Mucosa of gallbladder (tissue), 1 donor: ENCODE results near the gene GPR153. TPM values are rescaled to one million over a fixed set of nuclear protein-coding genes. Genes with fewer than 3 reads are reported as not detected.

ENCODE experiments used
- DNase-seq: peaks from one replicate; pipeline ENCODE4 v3.0.0-alpha.2; 2020; ENCODE audit warnings: low spot score
- total RNA-seq: library from RNA; stranded (reverse); gene quantifications from one replicate; pipeline ENCODE4 v1.2.1, GENCODE V29; 2021
- donor health status: DM: no; HTN: no; CAD: no.

The GPR153 gene
- total RNA-seq, 1 donor from 2014 or later = 14.8 TPM

- DNase-seq = no peak
Observed at GRCh38 chr1:6269720-6270400, 9.0 kb upstream of the GPR153 start.

GRCh38 chr1:6269296-6269695 is 8.4 kb upstream of the GPR153 start:
- no peak for DNase-seq

DNA sequence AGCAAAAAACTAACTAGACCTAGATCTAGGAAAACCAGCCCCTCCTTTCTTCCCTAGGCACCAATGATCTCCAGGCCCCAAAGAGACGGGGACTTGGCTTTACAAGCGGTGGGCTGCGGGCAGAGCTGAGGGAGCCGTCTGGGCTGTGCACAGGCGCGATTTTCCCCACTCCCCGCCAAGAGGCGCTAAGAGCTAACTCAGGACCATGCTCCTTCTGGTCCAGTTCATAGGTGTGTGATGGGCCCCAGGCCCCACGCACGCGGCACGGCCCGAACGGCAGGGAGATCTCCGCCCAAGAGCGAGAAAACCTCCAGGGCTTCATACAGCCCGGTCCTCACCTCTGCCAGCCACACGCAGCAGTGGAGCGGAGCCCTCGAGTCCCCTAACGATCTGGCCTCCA is 7.5 kb upstream of the GPR153 start:
- no peak for DNase-seq

GRCh38 chr1:6267686-6268322 is 6.9 kb upstream of the GPR153 start:
- no peak for DNase-seq

DNA sequence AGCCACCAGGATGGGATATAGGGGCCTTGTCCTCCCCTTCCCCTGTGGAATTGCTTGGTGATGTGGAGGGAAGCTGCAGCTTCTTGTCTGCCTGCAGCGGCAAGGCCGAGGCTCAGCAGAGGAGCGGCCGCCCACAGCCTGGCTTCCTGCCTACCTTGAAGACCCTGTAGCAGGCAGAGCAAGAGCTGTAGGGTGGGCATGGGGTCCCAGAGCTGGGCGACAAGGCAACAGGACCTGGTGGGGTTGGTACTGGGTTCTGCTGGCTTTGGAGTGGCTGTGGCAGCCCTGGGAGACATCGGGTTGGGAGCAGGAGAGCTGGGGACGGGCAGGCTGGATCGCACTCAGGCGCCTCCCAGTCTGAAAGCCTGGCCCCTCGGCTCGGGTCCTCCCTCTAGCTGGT is 5.7 kb upstream of the GPR153 start:
- no peak for DNase-seq

GRCh38 chr1:6265151-6265550 is 4.3 kb upstream of the GPR153 start:
- DNase-seq = no peak

DNA sequence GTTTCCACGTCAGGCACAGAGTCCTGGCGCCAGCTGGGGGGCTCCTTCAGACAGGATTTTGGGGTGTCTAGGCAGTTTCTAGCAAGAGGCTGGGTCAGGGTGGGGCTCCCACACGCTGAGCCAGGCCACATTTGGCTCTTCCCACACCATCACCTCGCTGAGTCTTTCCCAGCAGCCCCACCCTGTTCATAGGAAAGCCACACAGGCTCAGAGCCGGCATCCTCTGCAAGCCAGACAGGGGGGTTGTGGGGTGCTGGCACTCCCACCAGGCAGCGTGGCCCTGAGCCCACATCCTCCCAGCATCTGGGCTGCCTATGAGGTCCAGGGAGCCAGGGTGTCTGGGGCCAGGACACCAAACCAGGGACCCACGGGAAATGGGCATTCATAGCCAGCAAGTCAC is 2.8 kb upstream of the GPR153 start:
- no peak for DNase-seq

DNA sequence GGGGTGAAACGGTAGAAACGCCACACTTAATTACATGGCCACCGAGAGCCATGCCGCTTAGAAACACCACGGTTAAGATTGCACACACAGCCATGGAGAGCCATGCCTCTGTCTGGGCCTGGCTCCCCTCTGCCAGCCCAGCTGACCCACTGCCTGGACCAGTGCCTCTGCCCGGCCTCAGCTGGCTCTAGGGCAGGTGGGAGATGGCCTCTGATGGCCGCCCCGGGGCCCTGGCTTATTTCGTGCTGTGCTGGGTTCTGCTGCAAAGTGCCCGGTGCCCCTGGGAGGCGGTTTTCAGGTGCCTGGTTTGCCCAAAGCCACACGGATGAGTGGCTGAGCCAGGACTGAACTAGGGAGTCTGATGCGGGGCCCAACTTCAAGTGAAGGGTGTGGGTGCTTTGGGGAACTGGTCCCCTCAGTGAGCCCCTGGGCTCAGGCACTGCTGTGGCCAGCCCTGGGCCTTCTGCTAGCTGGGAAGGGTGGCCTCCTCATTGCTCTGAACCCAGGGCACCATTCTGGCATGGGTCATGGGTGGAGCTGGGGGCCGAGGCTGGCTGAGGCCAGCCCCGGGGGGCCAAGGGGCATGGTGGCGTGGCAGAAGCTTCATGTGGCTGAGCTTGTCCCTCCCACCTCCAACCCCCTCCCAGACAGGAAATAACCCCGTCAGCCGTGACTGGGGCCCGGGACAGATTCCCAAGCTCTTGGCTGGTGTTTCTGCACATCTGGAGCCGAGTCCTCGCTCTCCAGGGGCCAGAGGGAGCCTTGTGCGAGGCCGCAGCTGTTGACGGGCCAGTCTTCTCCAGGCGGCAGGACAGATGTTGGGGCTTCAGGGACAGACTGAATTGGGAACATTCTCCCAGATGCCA is 1.9 kb upstream of the GPR153 start:
- DNase-seq = peak; percentile 55

GRCh38 chr1:6261615-6261995 is 707 bp upstream of the GPR153 start:
- DNase-seq = no peak

GRCh38 chr1:6260433-6260934 is 414 bp downstream of the GPR153 start:
- DNase-seq = no peak

DNA sequence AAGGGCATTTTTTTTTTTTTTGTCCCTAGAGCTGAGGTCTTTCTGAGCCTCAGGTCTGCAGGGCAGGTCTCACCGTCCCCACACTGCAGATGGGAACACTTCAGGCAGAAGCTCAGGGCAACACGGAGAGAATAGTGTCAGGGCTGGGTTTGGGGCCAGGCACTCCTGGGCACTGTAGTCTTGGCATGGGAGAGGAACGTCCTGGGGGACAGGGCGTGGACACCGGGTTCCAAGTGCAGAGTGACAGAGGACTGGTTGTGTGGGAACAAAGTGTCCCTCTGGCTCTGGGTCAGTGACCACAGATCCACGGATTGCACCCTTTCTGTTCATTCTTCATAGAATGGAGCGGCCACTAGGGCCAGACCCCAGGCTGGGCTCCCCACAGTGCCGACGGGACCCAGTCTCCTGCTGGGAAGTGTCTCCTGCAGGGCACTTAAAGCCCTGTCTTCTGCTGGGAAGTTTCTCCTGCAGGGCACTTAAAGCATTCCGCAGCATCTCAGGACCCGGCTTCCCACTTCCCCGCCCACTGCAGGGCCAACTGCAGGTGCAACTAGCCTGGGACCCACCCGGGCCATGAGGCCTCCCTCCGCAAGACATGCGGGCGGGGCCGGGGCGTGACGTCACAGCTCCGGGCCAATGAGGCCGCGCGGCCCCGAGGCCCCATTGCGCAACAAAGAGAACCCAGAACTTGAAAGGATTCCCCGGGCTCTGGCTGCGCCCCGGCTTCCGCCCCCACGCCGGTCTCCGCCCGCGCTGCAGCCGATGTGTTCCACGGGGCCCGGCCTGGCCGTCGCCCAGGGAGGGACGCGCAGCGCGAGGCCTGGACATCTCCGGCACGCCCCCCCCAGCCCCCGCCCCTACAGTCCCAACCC is 1.2 kb downstream of the GPR153 start:
- peak; percentile 83 for DNase-seq

- no peak for DNase-seq
Observed at GRCh38 chr1:6258675-6259074, 2.2 kb downstream of the GPR153 start.

DNA sequence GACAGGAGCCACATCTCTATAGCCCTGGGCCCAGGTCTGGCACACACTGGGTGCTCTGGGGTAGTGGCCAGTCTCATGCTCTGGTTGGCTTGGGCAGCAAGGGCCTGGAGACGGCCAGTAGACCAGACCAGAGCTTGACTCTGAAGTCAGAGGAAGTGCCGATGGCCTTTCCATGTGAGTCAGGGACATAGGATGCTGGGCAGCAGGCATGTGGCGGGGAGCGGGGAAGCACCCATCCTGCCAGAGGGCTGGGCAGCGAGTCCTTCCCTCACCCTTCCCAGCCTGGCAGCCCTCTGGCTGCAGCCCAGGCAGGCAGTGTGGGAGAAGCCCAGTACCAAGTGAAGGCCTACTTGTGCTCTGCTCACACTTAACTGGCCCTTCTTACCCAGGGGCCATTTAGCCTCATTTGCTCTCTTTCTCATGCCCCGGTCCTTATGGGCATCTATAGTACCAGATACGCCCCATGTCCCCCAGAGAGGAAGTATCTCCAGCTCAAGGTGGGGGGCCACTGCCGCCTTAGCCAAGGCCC is 3.3 kb downstream of the GPR153 start:
- no peak for DNase-seq

DNA sequence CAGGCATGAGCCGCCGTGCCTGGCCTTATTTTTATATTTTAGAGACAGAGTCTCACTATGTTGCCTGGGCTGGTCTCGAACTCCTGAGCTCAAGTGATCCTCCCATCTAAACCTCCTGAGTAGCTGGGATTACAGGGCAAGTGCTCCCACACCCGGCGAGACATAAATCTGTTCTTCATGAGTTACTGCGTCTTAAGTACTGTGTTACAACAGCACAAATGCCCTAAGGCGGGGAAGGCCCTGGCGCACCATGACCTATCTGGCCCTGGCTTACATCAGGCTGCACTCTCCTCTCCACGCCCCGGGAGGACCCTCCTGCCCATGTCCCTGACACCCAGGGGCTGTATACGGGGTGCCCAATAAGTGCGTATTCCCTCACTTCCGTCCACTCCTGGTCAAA is 4.3 kb downstream of the GPR153 start:
- no peak for DNase-seq

GRCh38 chr1:6254691-6255090 is 6.2 kb downstream of the GPR153 start:
- no peak for DNase-seq

GRCh38 chr1:6253380-6253779 is 7.5 kb downstream of the GPR153 start:
- DNase-seq = no peak

- DNase-seq = no peak
Observed at GRCh38 chr1:6252374-6252710, 8.6 kb downstream of the GPR153 start.

DNA sequence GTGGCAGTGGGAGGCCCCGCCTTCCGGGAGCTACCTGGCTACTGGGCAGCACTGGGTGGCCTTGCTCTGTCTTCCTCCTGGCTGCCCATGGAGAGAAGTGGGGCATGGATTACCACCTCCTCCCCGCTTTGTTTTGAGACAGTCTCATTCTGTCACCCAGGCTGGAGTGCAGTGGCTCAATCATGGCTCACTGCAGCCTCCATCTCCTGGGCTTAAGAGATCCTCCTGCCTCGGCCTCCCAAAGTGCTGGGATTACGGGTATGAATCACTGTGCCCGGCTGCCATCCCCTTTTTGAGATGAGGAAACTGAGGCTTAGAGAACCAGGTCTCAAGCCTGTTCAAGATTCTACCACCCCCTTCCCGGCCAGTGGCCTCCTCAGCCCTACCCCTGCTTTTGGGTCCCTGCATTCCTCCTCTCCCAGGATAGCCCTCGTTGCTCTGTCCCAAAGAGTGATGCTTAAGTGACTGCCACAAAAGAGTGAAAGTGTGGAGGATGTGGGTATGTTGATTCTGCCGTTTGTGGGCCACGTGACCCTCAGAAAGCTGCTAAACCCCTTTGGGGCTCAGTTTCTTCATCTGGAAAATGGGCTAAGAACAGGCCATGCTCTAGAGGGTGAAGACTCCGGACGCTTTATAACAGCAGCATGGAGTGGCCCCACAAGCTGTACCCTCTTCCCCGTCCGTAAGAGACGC is 9.1 kb downstream of the GPR153 start:
- DNase-seq = no peak

DNA sequence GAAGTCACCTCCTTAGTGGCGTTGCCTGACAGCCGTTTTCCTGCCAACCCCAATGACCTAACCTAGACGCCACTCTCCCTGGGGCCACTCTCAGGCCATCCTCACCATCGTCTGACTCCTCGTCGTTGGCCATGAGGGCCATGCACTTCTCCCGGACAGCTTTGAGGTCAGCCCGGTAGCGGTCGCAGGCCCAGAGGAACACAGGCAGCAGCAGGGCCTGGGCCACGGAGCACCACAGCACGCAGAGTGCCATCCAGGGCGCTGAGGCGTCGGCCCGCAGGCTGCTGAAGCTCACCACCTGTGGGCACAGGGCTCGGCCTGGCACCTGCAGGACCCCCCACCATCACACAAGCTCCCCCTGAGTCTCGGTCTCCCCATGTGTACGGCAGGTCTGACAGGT is 9.7 kb downstream of the GPR153 start:
- DNase-seq = no peak

- DNase-seq = no peak
Observed at GRCh38 chr1:6249739-6250689, 10.9 kb downstream of the GPR153 start.
